Measurements from ENCODE around the gene ZNF235.

DNA sequence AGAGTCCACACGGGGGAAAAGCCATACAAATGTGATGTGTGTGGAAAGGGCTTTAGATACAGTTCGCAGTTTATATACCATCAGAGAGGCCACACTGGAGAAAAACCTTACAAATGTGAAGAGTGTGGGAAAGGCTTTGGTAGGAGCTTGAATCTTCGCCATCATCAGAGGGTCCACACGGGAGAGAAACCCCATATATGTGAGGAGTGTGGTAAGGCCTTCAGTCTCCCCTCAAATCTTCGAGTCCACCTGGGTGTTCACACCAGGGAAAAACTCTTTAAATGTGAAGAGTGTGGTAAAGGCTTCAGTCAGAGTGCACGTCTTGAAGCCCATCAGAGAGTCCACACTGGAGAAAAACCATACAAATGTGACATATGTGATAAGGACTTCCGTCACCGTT lies 68.4 kb downstream of the ZNF235 start:
- TF ChIP-seq, protein P1, sequence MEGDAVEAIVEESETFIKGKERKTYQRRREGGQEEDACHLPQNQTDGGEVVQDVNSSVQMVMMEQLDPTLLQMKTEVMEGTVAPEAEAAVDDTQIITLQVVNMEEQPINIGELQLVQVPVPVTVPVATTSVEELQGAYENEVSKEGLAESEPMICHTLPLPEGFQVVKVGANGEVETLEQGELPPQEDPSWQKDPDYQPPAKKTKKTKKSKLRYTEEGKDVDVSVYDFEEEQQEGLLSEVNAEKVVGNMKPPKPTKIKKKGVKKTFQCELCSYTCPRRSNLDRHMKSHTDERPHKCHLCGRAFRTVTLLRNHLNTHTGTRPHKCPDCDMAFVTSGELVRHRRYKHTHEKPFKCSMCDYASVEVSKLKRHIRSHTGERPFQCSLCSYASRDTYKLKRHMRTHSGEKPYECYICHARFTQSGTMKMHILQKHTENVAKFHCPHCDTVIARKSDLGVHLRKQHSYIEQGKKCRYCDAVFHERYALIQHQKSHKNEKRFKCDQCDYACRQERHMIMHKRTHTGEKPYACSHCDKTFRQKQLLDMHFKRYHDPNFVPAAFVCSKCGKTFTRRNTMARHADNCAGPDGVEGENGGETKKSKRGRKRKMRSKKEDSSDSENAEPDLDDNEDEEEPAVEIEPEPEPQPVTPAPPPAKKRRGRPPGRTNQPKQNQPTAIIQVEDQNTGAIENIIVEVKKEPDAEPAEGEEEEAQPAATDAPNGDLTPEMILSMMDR (IDR thresholded peaks at IDR 0.05), result no peak
- no peak for TF ChIP-seq EZH2 (IDR thresholded peaks at IDR 0.05)
